Tibial nerve (tissue), 4 donors: ENCODE data around the gene PIK3AP1.

ENCODE experiments used
- EP300 ChIP-seq, 2 donors: sonication (generic); formaldehyde crosslinking; IDR thresholded peaks; one replicate each; pipeline ENCODE4 v1.6.1; 2017; ENCODE audit warnings: antibody characterized with exemption in 2 of 2, mild to moderate bottlenecking in 1 of 2
- POLR2A ChIP-seq, 2 donors: fragments of 450-650 bp; IDR thresholded peaks; one replicate each; pipeline ENCODE4 v1.6.1; 2017; ENCODE audit warnings: antibody characterized with exemption in 2 of 2, mild to moderate bottlenecking in 2 of 2, moderate library complexity in 2 of 2
- TF ChIP-seq, protein P1 (sequence below), 5 experiments: fragments of 200-600 bp in 3 of 5; fragments of 450-650 bp in 2 of 5; sonication (generic) in 3 of 5; IDR thresholded peaks; one replicate each; pipeline ENCODE4 v1.5.1; 2016 to 2019; ENCODE audit warnings: antibody characterized with exemption in 5 of 5, mild to moderate bottlenecking in 3 of 5, moderate library complexity in 2 of 5

DNA sequence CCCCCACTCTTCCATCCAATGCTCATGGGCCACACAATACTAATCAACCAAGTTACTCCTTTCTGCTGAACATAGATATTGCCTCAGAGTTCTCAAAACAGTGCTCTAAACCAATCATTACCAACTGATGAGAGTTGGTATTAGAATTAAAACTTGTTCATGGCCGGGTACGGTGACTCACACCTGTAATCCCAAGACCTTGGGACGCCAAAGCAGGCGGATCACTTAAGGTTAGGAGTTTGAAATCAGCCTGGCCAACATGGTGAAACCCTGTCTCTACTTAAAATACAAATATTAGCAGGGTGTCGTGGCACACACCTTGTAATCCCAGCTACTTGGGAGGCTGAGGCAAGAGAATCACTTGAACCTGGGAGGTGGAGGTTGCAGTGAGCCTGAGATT lies 141.7 kb downstream of the PIK3AP1 start:
- TF ChIP-seq, protein P1, sequence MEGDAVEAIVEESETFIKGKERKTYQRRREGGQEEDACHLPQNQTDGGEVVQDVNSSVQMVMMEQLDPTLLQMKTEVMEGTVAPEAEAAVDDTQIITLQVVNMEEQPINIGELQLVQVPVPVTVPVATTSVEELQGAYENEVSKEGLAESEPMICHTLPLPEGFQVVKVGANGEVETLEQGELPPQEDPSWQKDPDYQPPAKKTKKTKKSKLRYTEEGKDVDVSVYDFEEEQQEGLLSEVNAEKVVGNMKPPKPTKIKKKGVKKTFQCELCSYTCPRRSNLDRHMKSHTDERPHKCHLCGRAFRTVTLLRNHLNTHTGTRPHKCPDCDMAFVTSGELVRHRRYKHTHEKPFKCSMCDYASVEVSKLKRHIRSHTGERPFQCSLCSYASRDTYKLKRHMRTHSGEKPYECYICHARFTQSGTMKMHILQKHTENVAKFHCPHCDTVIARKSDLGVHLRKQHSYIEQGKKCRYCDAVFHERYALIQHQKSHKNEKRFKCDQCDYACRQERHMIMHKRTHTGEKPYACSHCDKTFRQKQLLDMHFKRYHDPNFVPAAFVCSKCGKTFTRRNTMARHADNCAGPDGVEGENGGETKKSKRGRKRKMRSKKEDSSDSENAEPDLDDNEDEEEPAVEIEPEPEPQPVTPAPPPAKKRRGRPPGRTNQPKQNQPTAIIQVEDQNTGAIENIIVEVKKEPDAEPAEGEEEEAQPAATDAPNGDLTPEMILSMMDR (IDR thresholded peaks at IDR 0.05): no peak
- TF ChIP-seq EP300 (IDR thresholded peaks at IDR 0.05) (no peak), POLR2A (IDR thresholded peaks at IDR 0.05) (no peak)
